Stimulated activated effector memory CD8-positive, alpha-beta T cell treated with anti-CD3 and anti-CD28 coated beads, Interleukin-12 subunit alpha, Interleukin-12 subunit beta, amount 100 ng/mL, for 72 hours (primary cell): ENCODE results near the gene SLC17A1.
A peak's percentile ranks its signal among the peaks of the same experiment; 100 is the strongest.

ENCODE experiments used
- ATAC-seq: fragments of 150-1000 bp; cut with Tn5 transposase; 2 replicates; pipeline ENCODE4 v1.10.0; 2021
- DNase-seq, 2 donors: peaks; one replicate each; pipeline ENCODE4 v3.0.0; 2021 to 2022; ENCODE audit warnings: low spot score in 2 of 2
- H3K27ac Mint-ChIP-seq: one replicate; pipeline ENCODE4 v1.8.0; 2022; ENCODE audit warnings: mild to moderate bottlenecking, mixed read lengths
- H3K36me3 Mint-ChIP-seq: one replicate; pipeline ENCODE4 v1.8.0; 2022; ENCODE audit warnings: mild to moderate bottlenecking, mixed read lengths
- H3K4me1 Mint-ChIP-seq: one replicate; pipeline ENCODE4 v1.8.0; 2022; ENCODE audit warnings: mixed read lengths
- H3K4me3 Mint-ChIP-seq: one replicate; pipeline ENCODE4 v1.8.0; 2022; ENCODE audit warnings: mild to moderate bottlenecking, mixed read lengths
- H3K9me3 Mint-ChIP-seq: one replicate; pipeline ENCODE4 v1.8.0; 2022; ENCODE audit warnings: mixed read lengths

The SLC17A1 gene

GRCh38 chr6:25831532-25832306 lies at the start of gene SLC17A1:
SLC17A1 (minus strand) TSS chr6:25832052; CDS start chr6:25830557, 1,495 bp downstream.
- ATAC-seq = no peak
- Mint-ChIP-seq H3K27ac (no peak within 1 kb of the TSS), H3K9me3 (no peaks in the 10 kb centered on the region), H3K4me1 (no peaks in the 10 kb centered on the region), H3K36me3 (no peaks in the 10 kb centered on the region), H3K4me3 (no peak within 1 kb of the TSS)
- DNase-seq = no peak

- no peak overlapping the region for H3K4me3 Mint-ChIP-seq
- no peaks in the 10 kb centered on the region for H3K9me3 Mint-ChIP-seq
- peaks cover 7% of the 10 kb centered on the region for H3K4me1 Mint-ChIP-seq
- no peak overlapping the region for H3K27ac Mint-ChIP-seq
- DNase-seq (no peak), ATAC-seq (no peak)
- H3K36me3 Mint-ChIP-seq = no peaks in the 10 kb centered on the region
These were observed 48.7 kb upstream of the SLC17A1 start for GRCh38 chr6:25880601-25881000.

- no peak for ATAC-seq
- Mint-ChIP-seq H3K27ac (no peak overlapping the region), H3K9me3 (no peaks in the 10 kb centered on the region), H3K4me3 (no peak overlapping the region), H3K36me3 (no peaks in the 10 kb centered on the region), H3K4me1 (peaks cover 17% of the 10 kb centered on the region)
- DNase-seq = no peak
These were observed 47.0 kb upstream of the SLC17A1 start for GRCh38 chr6:25878721-25879322.

- H3K4me1 Mint-ChIP-seq = peaks cover 23% of the 10 kb centered on the region
- no peaks in the 10 kb centered on the region for H3K36me3 Mint-ChIP-seq
- no peaks in the 10 kb centered on the region for H3K9me3 Mint-ChIP-seq
- no peak for DNase-seq
- ATAC-seq = no peak
- H3K4me3 Mint-ChIP-seq = no peak overlapping the region
- H3K27ac Mint-ChIP-seq = no peak overlapping the region
These were observed 44.2 kb upstream of the SLC17A1 start for GRCh38 chr6:25875926-25876602.

GRCh38 chr6:25875563-25875905 lies 43.7 kb upstream of the SLC17A1 start:
- DNase-seq = no peak
- H3K27ac Mint-ChIP-seq = no peak overlapping the region
- no peaks in the 10 kb centered on the region for H3K36me3 Mint-ChIP-seq
- H3K4me1 Mint-ChIP-seq = peaks cover 23% of the 10 kb centered on the region
- ATAC-seq = no peak
- H3K4me3 Mint-ChIP-seq = no peak overlapping the region
- H3K9me3 Mint-ChIP-seq = no peaks in the 10 kb centered on the region

- Mint-ChIP-seq H3K36me3 (no peaks in the 10 kb centered on the region), H3K4me1 (peaks cover 23% of the 10 kb centered on the region), H3K27ac (no peak overlapping the region), H3K9me3 (no peaks in the 10 kb centered on the region), H3K4me3 (no peak overlapping the region)
- no peak for DNase-seq
- ATAC-seq = peak; percentile 75
These were observed 43.1 kb upstream of the SLC17A1 start for GRCh38 chr6:25874822-25875562.

- Mint-ChIP-seq H3K27ac (no peak within 1 kb of the TSS), H3K36me3 (no peaks in the 10 kb centered on the region), H3K4me3 (no peak within 1 kb of the TSS), H3K4me1 (peaks cover 23% of the 10 kb centered on the region), H3K9me3 (no peaks in the 10 kb centered on the region)
- no peak for ATAC-seq
- no peak for DNase-seq
These were observed 42.3 kb upstream of the SLC17A1 start, which contains the start of gene SLC17A3 for GRCh38 chr6:25874118-25874517. SLC17A3 (minus strand) TSS chr6:25874243; CDS start chr6:25868387, 5,856 bp downstream.

GRCh38 chr6:25872814-25873213 lies 41.0 kb upstream of the SLC17A1 start:
- H3K9me3 Mint-ChIP-seq = no peaks in the 10 kb centered on the region
- H3K27ac Mint-ChIP-seq = peak overlapping the region; percentile 5
- ATAC-seq (peak; percentile 54), DNase-seq (no peak)
- peaks cover 23% of the 10 kb centered on the region for H3K4me1 Mint-ChIP-seq
- no peaks in the 10 kb centered on the region for H3K36me3 Mint-ChIP-seq
- no peak overlapping the region for H3K4me3 Mint-ChIP-seq

GRCh38 chr6:25869840-25870239 lies 38.0 kb upstream of the SLC17A1 start:
- H3K4me3 Mint-ChIP-seq = no peak overlapping the region
- H3K27ac Mint-ChIP-seq = no peak overlapping the region
- no peaks in the 10 kb centered on the region for H3K9me3 Mint-ChIP-seq
- no peaks in the 10 kb centered on the region for H3K36me3 Mint-ChIP-seq
- peaks cover 35% of the 10 kb centered on the region for H3K4me1 Mint-ChIP-seq
- DNase-seq (no peak), ATAC-seq (no peak)

- Mint-ChIP-seq H3K4me3 (no peak overlapping the region), H3K4me1 (peaks cover 41% of the 10 kb centered on the region), H3K9me3 (peaks cover 12% of the 10 kb centered on the region), H3K27ac (no peak overlapping the region), H3K36me3 (no peaks in the 10 kb centered on the region)
- ATAC-seq (peak; percentile 56), DNase-seq (no peak)
These were observed 36.8 kb upstream of the SLC17A1 start for GRCh38 chr6:25868436-25869183.

- no peak overlapping the region for H3K27ac Mint-ChIP-seq
- DNase-seq = no peak
- peak; percentile 87 for ATAC-seq
- H3K36me3 Mint-ChIP-seq = no peaks in the 10 kb centered on the region
- H3K4me1 Mint-ChIP-seq = peaks cover 29% of the 10 kb centered on the region
- peaks cover 12% of the 10 kb centered on the region for H3K9me3 Mint-ChIP-seq
- H3K4me3 Mint-ChIP-seq = no peak overlapping the region
These were observed 34.2 kb upstream of the SLC17A1 start for GRCh38 chr6:25866011-25866410.

GRCh38 chr6:25863360-25863759 lies 31.5 kb upstream of the SLC17A1 start:
- DNase-seq = no peak
- peaks cover 12% of the 10 kb centered on the region for H3K9me3 Mint-ChIP-seq
- peaks cover 33% of the 10 kb centered on the region for H3K4me1 Mint-ChIP-seq
- no peak overlapping the region for H3K27ac Mint-ChIP-seq
- no peaks in the 10 kb centered on the region for H3K36me3 Mint-ChIP-seq
- H3K4me3 Mint-ChIP-seq = no peak overlapping the region
- no peak for ATAC-seq

- no peaks in the 10 kb centered on the region for H3K36me3 Mint-ChIP-seq
- no peak overlapping the region for H3K27ac Mint-ChIP-seq
- ATAC-seq = no peak
- no peak overlapping the region for H3K4me3 Mint-ChIP-seq
- no peak for DNase-seq
- H3K9me3 Mint-ChIP-seq = peaks cover 12% of the 10 kb centered on the region
- H3K4me1 Mint-ChIP-seq = peaks cover 40% of the 10 kb centered on the region
These were observed 30.3 kb upstream of the SLC17A1 start for GRCh38 chr6:25862199-25862598.

GRCh38 chr6:25852756-25853155 lies 20.9 kb upstream of the SLC17A1 start:
- no peaks in the 10 kb centered on the region for H3K36me3 Mint-ChIP-seq
- no peak overlapping the region for H3K4me3 Mint-ChIP-seq
- DNase-seq (no peak), ATAC-seq (no peak)
- peaks cover 7% of the 10 kb centered on the region for H3K4me1 Mint-ChIP-seq
- H3K27ac Mint-ChIP-seq = no peak overlapping the region
- no peaks in the 10 kb centered on the region for H3K9me3 Mint-ChIP-seq

- H3K4me3 Mint-ChIP-seq = no peak overlapping the region
- peaks cover 6% of the 10 kb centered on the region for H3K4me1 Mint-ChIP-seq
- ATAC-seq = no peak
- no peaks in the 10 kb centered on the region for H3K36me3 Mint-ChIP-seq
- no peak overlapping the region for H3K27ac Mint-ChIP-seq
- H3K9me3 Mint-ChIP-seq = no peaks in the 10 kb centered on the region
- no peak for DNase-seq
These were observed 20.1 kb upstream of the SLC17A1 start for GRCh38 chr6:25851961-25852360.
